ENCODE measurements around the gene CNTNAP5. TPM values are rescaled to one million over a fixed set of nuclear protein-coding genes. Genes with fewer than 3 reads are reported as not detected.

Gene CNTNAP5
- total and polyA plus RNA-seq, 9 of the 15 experiments (the other 6 are each of a cell fraction or from before 2014, with no cell fraction given) = not detected

DNA sequence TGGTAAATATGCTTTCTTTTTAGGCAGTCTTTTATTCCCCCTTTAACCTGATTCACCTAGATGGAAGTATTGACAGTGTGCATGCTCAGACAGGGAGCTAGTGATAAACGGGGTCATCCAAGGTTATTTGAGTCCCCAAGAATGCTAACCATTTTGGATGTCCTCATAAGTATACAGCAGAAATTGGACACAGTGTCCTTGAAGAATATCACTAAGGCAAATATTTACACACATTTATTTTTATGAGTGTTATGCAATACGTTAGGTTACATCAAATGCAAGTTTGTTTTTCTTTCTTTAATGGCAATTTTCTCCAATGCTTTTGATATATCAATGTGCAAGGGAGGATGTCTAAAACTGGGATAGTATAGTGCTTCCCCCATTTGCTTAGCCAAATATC, 23.6 kb downstream of the CNTNAP5 start:
- Histone ChIP-seq H3K9me3 (replicated peaks; ENCODE audit: control insufficient read depth, insufficient read depth, low read depth, low read length) (no peaks in the 10 kb centered on the region), H4K20me1 (replicated peaks; ENCODE audit: control insufficient read depth, insufficient read depth, low read length) (no peaks in the 10 kb centered on the region), H3K79me2 (ENCODE audit: control insufficient read depth, insufficient read depth, low read length) (no peaks in the 10 kb centered on the region), H3K36me3 (ENCODE audit: control insufficient read depth, insufficient read depth, low read length) (no peaks in the 10 kb centered on the region), H3K27ac (ENCODE audit: extremely low read depth, low read depth, low read length) (no peak overlapping the region), H3K9ac (ENCODE audit: insufficient read depth in 1 of 2, low read depth in 2 of 2, low read length in 2 of 2) (no peak overlapping the region), H3K9me1 (ENCODE audit: control insufficient read depth, insufficient read depth, low read length) (no peaks in the 10 kb centered on the region), H3K4me1 (replicated peaks in 1 of 2; ENCODE audit: control insufficient read depth in 2 of 2, insufficient read depth in 2 of 2, low read length in 2 of 2) (no peaks in the 10 kb centered on the region), H3K4me2 (ENCODE audit: insufficient read depth, low read length) (no peak overlapping the region), H3K27me3 (ENCODE audit: control insufficient read depth in 2 of 2, insufficient read depth in 2 of 2, low read length in 2 of 2) (no peaks in the 10 kb centered on the region), H2AFZ (ENCODE audit: low read depth, low read length) (no peak overlapping the region), H3K4me3 (no peak overlapping the region)
- intact Hi-C loops (cut with micrococcal nuclease) (no loop called here), in situ Hi-C loops (cut with MboI) (no loop called here)
- 3% methylated on average over 2 of the region's 2 CpGs for WGBS (ENCODE audit: insufficient coverage, low coverage, missing lambda C conversion rate)
- TF ChIP-seq NR3C1 (CRISPR knock-in tag; IDR thresholded peaks at IDR 0.05) (no peak), BDP1 (IDR thresholded peaks at IDR 0.05; ENCODE audit: insufficient read depth, insufficient read length) (no peak), ZMIZ1 (IDR thresholded peaks at IDR 0.05; ENCODE audit: low read depth in 2 of 2, low read length in 2 of 2) (no peak), RBBP5 (IDR thresholded peaks at IDR 0.05; ENCODE audit: borderline replicate concordance, insufficient read depth, low read length, poor library complexity, severe bottlenecking) (no peak), SOX6 (IDR thresholded peaks at IDR 0.05) (no peak), ZNF224 (CRISPR knock-in tag; IDR thresholded peaks at IDR 0.05) (no peak), ZNF395 (CRISPR knock-in tag; IDR thresholded peaks at IDR 0.05) (no peak), SAP30 (IDR thresholded peaks at IDR 0.05; ENCODE audit: borderline replicate concordance, insufficient read depth, low read depth, low read length, poor library complexity, severe bottlenecking) (no peak)
- BruUV-seq (replicated peaks) = no TSS peak
- DNase-seq (ENCODE audit: extremely low read depth in 1 of 4, low spot score in 3 of 4) (no peak), ATAC-seq (no peak), FAIRE-seq (no peak)
- ChIA-PET POLR2A (no interaction called here), CTCF (ENCODE audit: low intra/inter-chr PET ratio) (no interaction called here)

Data from K562 (cell line).